Thyroid gland (tissue), 4 donors: ENCODE measurements around the gene ZDBF2. TPM values are rescaled to one million over a fixed set of nuclear protein-coding genes. Genes with fewer than 3 reads are reported as not detected.

Source experiments
- DNase-seq, 2 donors: peaks; one replicate each; pipeline ENCODE4 v3.0.0-alpha.2; 2019
- H3K27ac ChIP-seq, 3 donors: fragments of 200-600 bp; sonication (generic); 1 replicate in 2 of 3; 2 replicates in 1 of 3; pipeline ENCODE4 v1.5.1; 2016 to 2019; ENCODE audit warnings: mild to moderate bottlenecking in 1 of 3, moderate library complexity in 1 of 3
- H3K27me3 ChIP-seq: fragments of 200-600 bp; sonication (generic); one replicate; pipeline ENCODE4 v1.5.1; 2019
- H3K36me3 ChIP-seq, 2 donors: fragments of 200-600 bp; sonication (generic); one replicate each; pipeline ENCODE4 v1.5.1; 2016 to 2019
- H3K4me1 ChIP-seq, 2 donors: fragments of 200-600 bp; sonication (generic); one replicate each; pipeline ENCODE4 v1.5.1; 2017 to 2019
- H3K4me3 ChIP-seq, 3 donors: fragments of 200-600 bp; sonication (generic); replicated peaks in 1 of 3; 1 replicate in 2 of 3; 2 replicates in 1 of 3; pipeline ENCODE4 v1.5.1; 2016; ENCODE audit warnings: mild to moderate bottlenecking in 1 of 3
- H3K9me3 ChIP-seq: fragments of 200-600 bp; sonication (generic); one replicate; pipeline ENCODE4 v1.5.1; 2017
- CTCF ChIP-seq, 6 experiments: fragments of 200-600 bp in 3 of 6; fragments of 450-650 bp in 3 of 6; sonication (generic) in 3 of 6; IDR thresholded peaks; one replicate each; pipeline ENCODE4 v1.5.1; 2016 to 2019; ENCODE audit warnings: antibody characterized with exemption in 6 of 6, mild to moderate bottlenecking in 2 of 6, inconsistent platforms in 1 of 6, moderate library complexity in 1 of 6
- POLR2A ChIP-seq, 2 donors: fragments of 450-650 bp; IDR thresholded peaks; one replicate each; pipeline ENCODE4 v1.6.1; 2017; ENCODE audit warnings: antibody characterized with exemption in 2 of 2, mild to moderate bottlenecking in 2 of 2, moderate library complexity in 1 of 2
- WGBS, 2 donors: methylation state at CpG; one replicate each; pipeline ENCODE4 v1.1.5; 2017; 5-methylcytosine and 5-hydroxymethylcytosine counted together
- intact Hi-C: fragments of 100-400 bp; cut with DNase I; formaldehyde crosslinking; loops from one replicate; pipeline ENCODE4 v1.15.1; 2023
- total RNA-seq, 4 donors: library from RNA; depleted of rRNA; stranded (reverse); fragments of >200 nt; gene quantifications; one replicate each; pipeline ENCODE4 v1.2.3, GENCODE V29; 2016

The ZDBF2 gene
- total RNA-seq, 4 donors from 2014 or later = 11.0 to 20.9 (median 14.6) TPM

DNA sequence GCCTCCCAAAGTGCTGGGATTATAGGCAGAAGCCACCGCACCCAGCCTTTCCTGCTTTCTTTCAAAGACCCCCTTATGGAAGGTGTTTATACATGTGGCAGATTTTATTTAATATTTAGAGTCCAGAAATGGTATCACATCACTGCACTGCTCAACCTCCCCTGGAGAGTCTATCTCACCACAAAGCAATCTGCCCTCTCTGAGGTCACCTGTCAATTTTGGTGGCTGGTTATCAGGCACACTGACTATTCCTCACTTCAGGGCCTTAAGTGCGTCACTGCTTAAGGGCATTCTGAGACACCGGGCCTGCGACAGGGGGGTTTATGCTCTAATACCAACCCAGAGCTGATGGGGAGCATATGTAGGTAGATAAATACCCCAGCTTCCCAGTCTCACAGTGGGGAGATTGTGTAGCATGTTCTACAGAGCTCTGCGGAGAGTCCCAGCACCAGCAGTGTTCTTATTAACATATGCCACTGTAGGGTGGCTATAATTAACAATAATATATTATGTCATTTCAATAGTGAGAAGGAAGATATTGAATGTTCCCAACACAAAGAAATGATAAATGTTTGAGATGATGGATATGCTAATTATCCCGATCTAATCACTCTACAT is 42.7 kb upstream of the ZDBF2 start:
- Histone ChIP-seq H3K4me3 (no peak overlapping the region), H3K9me3 (no peaks in the 10 kb centered on the region), H3K4me1 (no peaks in the 10 kb centered on the region), H3K36me3 (no peaks in the 10 kb centered on the region), H3K27ac (no peak overlapping the region), H3K27me3 (no peaks in the 10 kb centered on the region)
- 86 to 92% methylated on average over 6 of the region's 6 CpGs for WGBS, 2 donors
- intact Hi-C loops = no loop called here
- TF ChIP-seq CTCF (IDR thresholded peaks at IDR 0.05) (no peak), POLR2A (IDR thresholded peaks at IDR 0.05) (no peak)
- DNase-seq = no peak

GRCh38 chr2:206232287-206233035 is 42.0 kb upstream of the ZDBF2 start:
- no peak for DNase-seq
- H3K9me3 ChIP-seq = no peaks in the 10 kb centered on the region
- 56 to 63% methylated on average over 7 of the region's 7 CpGs for WGBS, 2 donors
- no peaks in the 10 kb centered on the region for H3K4me1 ChIP-seq
- no peak overlapping the region for H3K4me3 ChIP-seq
- TF ChIP-seq POLR2A (IDR thresholded peaks at IDR 0.05) = no peak
- no peak for TF ChIP-seq CTCF (IDR thresholded peaks at IDR 0.05)
- H3K36me3 ChIP-seq = no peaks in the 10 kb centered on the region
- no peaks in the 10 kb centered on the region for H3K27me3 ChIP-seq
- H3K27ac ChIP-seq = no peak overlapping the region
- intact Hi-C loops = no loop called here

GRCh38 chr2:206239157-206239556 is 35.3 kb upstream of the ZDBF2 start:
- no peaks in the 10 kb centered on the region for H3K9me3 ChIP-seq
- intact Hi-C loops = no loop called here
- H3K4me1 ChIP-seq = no peaks in the 10 kb centered on the region
- no peak overlapping the region for H3K4me3 ChIP-seq
- no peaks in the 10 kb centered on the region for H3K36me3 ChIP-seq
- DNase-seq = no peak
- H3K27ac ChIP-seq = no peak overlapping the region
- TF ChIP-seq POLR2A (IDR thresholded peaks at IDR 0.05) (no peak), CTCF (IDR thresholded peaks at IDR 0.05) (no peak)
- H3K27me3 ChIP-seq = no peaks in the 10 kb centered on the region

DNA sequence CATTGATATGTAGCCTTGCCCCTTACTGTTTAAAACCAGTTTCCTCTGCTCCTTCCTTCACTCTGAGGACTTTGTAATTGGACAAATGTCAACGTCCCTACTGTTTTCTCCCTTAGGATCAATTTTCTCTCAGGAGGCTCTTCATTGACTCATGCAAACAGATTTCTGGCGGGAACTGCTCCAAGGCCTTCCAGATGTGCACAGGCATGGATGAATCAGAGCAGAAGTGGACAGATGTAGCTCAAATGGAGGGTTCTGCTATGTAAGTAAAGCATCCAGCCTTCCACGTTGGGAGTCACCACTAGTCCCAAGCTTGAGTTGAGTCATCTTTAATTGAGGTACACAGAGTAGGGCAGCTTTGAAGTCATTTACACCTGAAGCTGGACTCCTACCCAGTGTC is 34.1 kb upstream of the ZDBF2 start:
- 59 to 70% methylated on average over 3 of the region's 3 CpGs for WGBS, 2 donors
- TF ChIP-seq POLR2A (IDR thresholded peaks at IDR 0.05) (no peak), CTCF (IDR thresholded peaks at IDR 0.05) (no peak)
- H3K9me3 ChIP-seq = no peaks in the 10 kb centered on the region
- H3K27me3 ChIP-seq = no peaks in the 10 kb centered on the region
- H3K4me3 ChIP-seq = no peak overlapping the region
- H3K36me3 ChIP-seq = no peaks in the 10 kb centered on the region
- H3K4me1 ChIP-seq = no peaks in the 10 kb centered on the region
- no peak overlapping the region for H3K27ac ChIP-seq
- intact Hi-C loops = no loop called here
- DNase-seq = no peak

- intact Hi-C loops = no loop called here
- Histone ChIP-seq H3K4me1 (no peaks in the 10 kb centered on the region), H3K27me3 (no peaks in the 10 kb centered on the region), H3K9me3 (no peaks in the 10 kb centered on the region), H3K4me3 (no peak overlapping the region), H3K36me3 (no peaks in the 10 kb centered on the region), H3K27ac (no peak overlapping the region)
- WGBS, 2 donors = 73 to 76% methylated on average over 4 of the region's 4 CpGs
- DNase-seq = no peak
- TF ChIP-seq POLR2A (IDR thresholded peaks at IDR 0.05) (no peak), CTCF (IDR thresholded peaks at IDR 0.05) (no peak)
These were observed 32.7 kb upstream of the ZDBF2 start for GRCh38 chr2:206241736-206242135.
